Hematopoietic multipotent progenitor cell (in vitro differentiated cells): ENCODE data around the gene ADAMTSL5. TPM values are rescaled to one million over a fixed set of nuclear protein-coding genes. Genes with fewer than 3 reads are reported as not detected.

Experiments used
- DNase-seq, 3 donors: peaks; one replicate each; pipeline ENCODE4 v3.0.0-alpha.2; 2011 to 2015; ENCODE audit warnings: low read depth in 2 of 3, low spot score in 2 of 3
- total RNA-seq: library from RNA; depleted of rRNA; stranded (reverse); fragments of >200 nt; gene quantifications from one replicate; pipeline ENCODE4 v1.2.3, GENCODE V29; 2012

Gene ADAMTSL5
- total RNA-seq, 1 donor: not detected

- DNase-seq: no peak
Measured at GRCh38 chr19:1468274-1468820, 44.5 kb downstream of the ADAMTSL5 start.

DNA sequence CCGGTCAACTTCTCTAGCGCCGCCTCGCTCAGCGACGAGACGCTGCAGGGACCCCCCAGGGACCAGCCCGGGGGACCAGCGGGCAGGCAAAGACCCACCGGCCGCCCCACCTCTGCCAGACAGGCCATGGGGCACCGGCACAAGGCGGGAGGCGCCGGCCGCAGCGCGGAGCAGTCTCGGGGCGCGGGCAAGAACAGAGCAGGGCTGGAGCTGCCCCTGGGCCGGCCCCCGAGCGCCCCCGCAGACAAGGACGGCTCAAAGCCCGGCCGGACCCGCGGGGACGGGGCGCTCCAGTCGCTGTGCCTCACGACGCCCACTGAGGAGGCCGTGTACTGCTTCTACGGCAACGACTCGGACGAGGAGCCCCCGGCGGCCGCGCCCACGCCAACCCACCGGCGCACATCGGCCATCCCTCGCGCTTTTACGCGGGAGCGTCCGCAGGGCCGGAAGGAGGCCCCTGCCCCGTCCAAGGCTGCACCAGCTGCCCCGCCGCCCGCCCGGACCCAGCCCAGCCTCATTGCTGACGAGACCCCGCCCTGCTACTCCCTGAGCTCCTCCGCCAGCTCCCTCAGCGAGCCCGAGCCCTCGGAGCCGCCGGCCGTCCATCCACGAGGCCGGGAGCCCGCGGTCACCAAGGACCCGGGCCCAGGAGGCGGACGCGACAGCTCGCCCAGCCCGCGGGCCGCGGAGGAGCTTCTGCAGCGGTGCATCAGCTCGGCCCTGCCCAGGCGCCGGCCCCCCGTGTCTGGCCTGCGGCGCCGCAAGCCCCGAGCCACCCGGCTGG is 45.1 kb downstream of the ADAMTSL5 start:
- DNase-seq: no peak

DNA sequence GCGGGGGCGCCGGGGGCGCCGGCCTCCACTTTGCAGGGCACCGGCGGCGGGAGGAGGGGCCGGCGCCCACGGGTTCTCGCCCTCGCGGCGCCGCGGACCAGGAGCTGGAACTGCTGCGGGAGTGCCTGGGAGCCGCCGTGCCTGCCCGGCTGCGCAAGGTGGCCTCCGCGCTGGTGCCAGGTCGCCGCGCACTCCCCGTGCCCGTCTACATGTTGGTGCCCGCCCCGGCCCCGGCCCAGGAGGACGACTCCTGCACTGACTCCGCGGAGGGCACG is 45.7 kb downstream of the ADAMTSL5 start:
- DNase-seq: no peak

DNA sequence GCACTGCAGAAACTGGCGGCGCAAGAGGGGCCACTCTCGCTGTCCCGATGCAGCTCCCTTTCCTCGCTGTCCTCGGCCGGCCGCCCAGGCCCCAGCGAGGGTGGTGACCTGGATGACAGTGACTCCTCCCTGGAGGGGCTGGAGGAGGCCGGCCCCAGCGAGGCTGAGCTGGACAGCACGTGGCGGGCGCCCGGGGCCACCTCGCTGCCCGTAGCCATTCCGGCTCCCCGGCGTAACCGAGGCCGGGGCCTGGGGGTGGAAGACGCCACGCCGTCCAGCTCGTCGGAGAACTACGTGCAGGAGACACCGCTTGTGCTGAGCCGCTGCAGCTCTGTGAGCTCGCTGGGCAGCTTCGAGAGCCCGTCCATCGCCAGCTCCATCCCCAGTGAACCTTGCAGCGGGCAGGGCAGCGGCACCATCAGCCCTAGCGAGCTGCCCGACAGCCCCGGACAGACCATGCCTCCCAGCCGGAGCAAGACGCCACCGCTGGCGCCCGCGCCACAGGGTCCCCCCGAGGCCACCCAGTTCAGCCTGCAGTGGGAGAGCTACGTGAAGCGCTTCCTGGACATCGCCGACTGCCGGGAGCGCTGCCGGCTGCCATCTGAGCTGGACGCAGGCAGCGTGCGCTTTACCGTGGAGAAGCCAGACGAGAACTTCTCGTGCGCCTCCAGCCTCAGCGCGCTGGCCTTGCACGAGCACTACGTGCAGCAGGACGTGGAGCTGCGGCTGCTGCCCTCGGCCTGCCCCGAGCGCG is 46.2 kb downstream of the ADAMTSL5 start:
- DNase-seq: no peak

DNA sequence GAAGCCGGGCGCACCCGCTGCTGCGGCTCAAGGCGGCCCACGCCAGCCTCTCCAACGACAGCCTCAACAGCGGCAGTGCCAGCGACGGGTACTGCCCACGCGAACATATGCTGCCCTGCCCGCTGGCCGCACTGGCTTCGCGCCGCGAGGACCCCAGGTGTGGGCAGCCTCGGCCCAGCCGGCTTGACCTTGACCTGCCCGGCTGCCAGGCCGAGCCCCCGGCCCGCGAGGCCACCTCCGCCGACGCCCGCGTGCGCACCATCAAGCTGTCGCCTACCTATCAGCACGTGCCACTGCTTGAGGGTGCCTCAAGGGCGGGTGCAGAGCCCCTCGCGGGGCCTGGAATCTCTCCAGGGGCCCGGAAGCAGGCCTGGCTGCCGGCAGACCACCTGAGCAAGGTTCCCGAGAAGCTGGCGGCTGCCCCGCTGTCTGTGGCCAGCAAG is 46.8 kb downstream of the ADAMTSL5 start:
- no peak for DNase-seq

DNA sequence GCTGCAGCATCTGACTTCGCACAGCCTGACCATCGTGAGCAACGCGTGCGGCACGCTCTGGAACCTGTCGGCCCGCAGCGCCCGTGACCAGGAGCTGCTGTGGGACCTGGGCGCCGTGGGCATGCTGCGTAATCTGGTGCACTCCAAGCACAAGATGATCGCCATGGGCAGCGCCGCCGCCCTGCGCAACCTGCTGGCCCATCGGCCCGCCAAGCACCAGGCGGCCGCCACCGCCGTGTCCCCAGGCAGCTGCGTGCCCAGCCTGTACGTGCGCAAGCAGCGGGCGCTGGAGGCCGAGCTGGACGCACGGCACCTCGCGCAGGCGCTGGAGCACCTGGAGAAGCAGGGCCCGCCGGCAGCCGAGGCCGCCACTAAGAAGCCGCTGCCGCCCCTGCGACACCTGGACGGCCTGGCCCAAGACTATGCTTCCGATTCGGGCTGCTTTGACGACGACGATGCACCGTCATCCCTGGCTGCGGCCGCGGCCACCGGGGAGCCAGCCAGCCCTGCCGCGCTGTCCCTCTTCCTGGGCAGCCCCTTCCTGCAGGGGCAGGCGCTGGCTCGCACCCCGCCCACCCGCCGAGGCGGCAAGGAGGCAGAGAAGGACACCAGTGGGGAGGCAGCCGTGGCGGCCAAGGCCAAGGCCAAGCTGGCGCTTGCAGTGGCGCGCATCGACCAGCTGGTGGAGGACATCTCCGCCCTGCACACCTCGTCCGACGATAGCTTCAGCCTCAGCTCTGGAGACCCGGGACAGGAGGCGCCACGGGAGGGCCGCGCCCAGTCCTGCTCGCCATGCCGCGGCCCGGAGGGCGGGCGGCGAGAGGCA is 47.4 kb downstream of the ADAMTSL5 start:
- peak in 1 of 3 donors; percentile 59 for DNase-seq

GRCh38 chr19:1461862-1462261 is 51.0 kb downstream of the ADAMTSL5 start:
- DNase-seq: no peak

DNA sequence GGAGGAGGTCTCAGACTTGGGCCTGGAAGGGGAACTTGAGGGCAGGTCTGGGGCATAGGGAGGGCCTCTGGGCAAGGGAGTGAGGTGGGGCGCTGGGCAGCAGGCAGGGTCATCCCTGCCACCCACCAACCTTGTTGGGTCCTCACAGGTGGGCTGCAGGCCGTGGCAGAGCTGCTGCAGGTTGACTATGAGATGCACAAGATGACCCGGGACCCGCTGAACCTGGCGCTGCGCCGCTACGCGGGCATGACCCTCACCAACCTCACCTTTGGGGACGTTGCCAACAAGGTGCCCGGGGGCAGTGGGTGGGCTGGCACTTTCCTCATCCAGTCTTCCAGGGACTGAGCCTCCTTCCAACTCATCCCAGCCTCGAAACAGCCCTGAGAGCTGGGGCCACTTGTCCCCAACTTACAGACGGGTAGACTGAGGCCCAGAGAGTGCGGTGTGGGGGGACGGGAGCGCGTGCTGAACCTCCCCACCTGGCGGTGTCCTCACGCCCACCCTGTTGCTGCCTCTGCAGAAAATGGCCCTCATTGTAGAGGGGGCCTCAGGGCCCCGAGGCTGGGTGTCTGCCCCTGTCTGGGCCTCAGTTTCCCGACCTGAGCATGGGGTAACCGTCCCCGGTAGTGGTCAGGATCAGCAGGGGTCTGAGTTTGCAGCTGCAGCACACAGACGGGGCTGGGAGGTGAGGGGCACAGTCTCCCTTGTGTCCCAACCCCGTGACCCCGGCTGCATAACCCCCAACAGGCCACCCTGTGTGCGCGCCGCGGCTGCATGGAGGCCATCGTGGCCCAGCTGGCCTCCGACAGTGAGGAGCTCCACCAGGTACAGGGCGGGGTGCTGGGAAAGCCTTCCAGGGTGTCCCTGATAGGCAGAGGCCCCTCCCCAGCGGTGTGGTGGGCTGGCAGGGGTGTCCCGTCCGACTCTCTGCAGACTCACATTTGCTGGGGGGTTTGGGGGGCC is 52.5 kb downstream of the ADAMTSL5 start:
- DNase-seq: no peak

- no peak for DNase-seq
Measured at GRCh38 chr19:1459479-1459878, 53.3 kb downstream of the ADAMTSL5 start.

DNA sequence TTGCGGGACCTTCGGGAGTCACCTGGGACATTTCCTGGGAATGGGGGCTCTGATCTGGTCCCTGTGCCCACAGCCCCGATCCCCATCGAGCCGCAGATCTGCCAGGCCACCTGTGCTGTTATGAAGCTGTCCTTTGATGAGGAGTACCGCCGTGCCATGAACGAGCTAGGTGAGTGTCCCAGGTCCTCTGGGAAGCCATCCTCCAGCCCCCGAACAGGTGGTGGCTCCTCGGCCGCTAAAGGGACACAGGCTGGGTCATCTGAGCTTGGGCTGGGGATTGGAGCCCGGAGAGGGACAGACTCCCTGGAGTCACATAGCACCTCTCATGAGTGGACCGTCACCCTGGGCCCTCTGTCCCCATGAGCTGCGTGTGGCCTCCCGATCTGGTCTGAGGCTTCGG is 54.9 kb downstream of the ADAMTSL5 start:
- no peak for DNase-seq

GRCh38 chr19:1457031-1457739 is 55.6 kb downstream of the ADAMTSL5 start:
- DNase-seq: no peak

DNA sequence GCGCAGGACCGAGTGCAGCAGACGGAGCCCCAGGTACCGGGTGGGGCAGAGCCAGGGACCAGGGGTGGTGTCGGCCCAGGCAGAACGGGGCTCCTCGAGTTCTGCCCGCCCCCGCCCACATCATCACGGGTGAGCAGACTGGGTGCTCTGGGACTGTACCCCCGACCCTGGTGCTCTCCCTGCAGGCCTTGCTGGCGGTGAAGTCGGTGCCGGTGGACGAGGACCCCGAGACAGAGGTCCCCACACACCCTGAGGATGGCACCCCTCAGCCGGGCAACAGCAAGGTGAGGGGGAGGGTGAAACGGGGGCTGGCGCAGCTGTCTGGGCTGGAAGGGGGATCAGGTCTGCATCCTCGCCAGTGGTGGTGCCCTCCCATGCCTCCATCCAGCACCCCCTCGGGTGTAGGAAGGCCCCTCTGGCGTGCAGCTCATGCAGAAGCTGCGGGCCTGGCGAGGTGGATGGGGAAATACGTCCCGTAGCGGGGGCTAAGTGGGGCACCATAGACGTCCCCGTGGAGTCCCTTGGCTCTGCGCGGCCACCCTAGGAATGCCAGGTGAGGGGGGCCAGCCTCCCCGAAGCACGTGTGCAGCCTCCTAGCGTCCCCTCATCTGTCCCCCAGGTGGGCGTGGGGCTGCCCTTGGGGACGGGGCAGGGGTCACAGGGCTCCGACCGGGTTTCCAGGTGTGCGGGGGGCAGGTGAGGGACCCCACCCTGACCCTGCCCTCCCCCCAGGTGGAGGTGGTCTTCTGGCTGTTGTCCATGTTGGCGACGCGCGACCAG is 56.5 kb downstream of the ADAMTSL5 start:
- DNase-seq: no peak

GRCh38 chr19:1455336-1456120 is 57.3 kb downstream of the ADAMTSL5 start:
- peak in 2 of 3 donors; percentile 76 to 78 for DNase-seq

Other genes starting within 250 kb of the ADAMTSL5 start
- 220 TPM for gene CIRBP, start 243.7 kb downstream of the ADAMTSL5 start, total RNA-seq
- gene FAM174C, start 237.5 kb downstream of the ADAMTSL5 start, total RNA-seq: 30.7 TPM
- gene EFNA2, start 227.1 kb downstream of the ADAMTSL5 start, total RNA-seq: not detected
- gene NDUFS7, start 129.1 kb downstream of the ADAMTSL5 start, total RNA-seq: 121 TPM
- gene GAMT, start 111.5 kb downstream of the ADAMTSL5 start, total RNA-seq: 32.0 TPM
- gene DAZAP1, start 105.4 kb downstream of the ADAMTSL5 start, total RNA-seq: 46.9 TPM
- gene RPS15, start 74.6 kb downstream of the ADAMTSL5 start, total RNA-seq: 2,062 TPM
- 0.27 TPM for gene APC2, start 62.9 kb downstream of the ADAMTSL5 start, total RNA-seq
- 37.7 TPM for gene C19orf25, start 33.8 kb downstream of the ADAMTSL5 start, total RNA-seq
- gene PCSK4, start 22.7 kb downstream of the ADAMTSL5 start, total RNA-seq: 11.6 TPM
- 3.2 TPM for gene REEP6, start 21.8 kb downstream of the ADAMTSL5 start, total RNA-seq
- not detected for gene PLK5, start 11.1 kb upstream of the ADAMTSL5 start, total RNA-seq
- gene MEX3D, start 55.3 kb upstream of the ADAMTSL5 start, total RNA-seq: 4.8 TPM
- 80.2 TPM for gene MBD3, start 79.8 kb upstream of the ADAMTSL5 start, total RNA-seq
- gene UQCR11, start 92.4 kb upstream of the ADAMTSL5 start, total RNA-seq: 36.9 TPM
- 151 TPM for gene TCF3, start 139.6 kb upstream of the ADAMTSL5 start, total RNA-seq
- not detected for gene ONECUT3, start 240.5 kb upstream of the ADAMTSL5 start, total RNA-seq